Panc1 (cell line): ENCODE data around the gene UBE3B. TPM values are rescaled to one million over a fixed set of nuclear protein-coding genes. Genes with fewer than 3 reads are reported as not detected.

Experiments
- ATAC-seq: fragments of 200-7000 bp; cut with Tn5 transposase; 2 replicates; pipeline ENCODE4 v1.9.1; 2020; ENCODE audit warnings: mild to moderate bottlenecking, moderate library complexity
- BruUV-seq: library from RNA; stranded (reverse); fragments of 400-500 nt; replicated peaks from 2 replicates; lab custom pipeline; 2021; lab: Mats Ljungman, UMichigan
- CTCF ChIA-PET: fragments of 300-600 bp; sonication (Branson Sonifier 250); formaldehyde crosslinking; loops from one replicate; lab custom pipeline; 2022; ENCODE audit warnings: antibody characterized with exemption; lab: Charles Lee
- POLR2A ChIA-PET: fragments of 300-600 bp; sonication (Branson Sonifier 250); formaldehyde crosslinking; loops from one replicate; lab custom pipeline; 2022; ENCODE audit warnings: antibody characterized with exemption; lab: Charles Lee
- DNase-seq: peaks from one replicate; pipeline ENCODE4 v3.0.0-alpha.2; 2010; ENCODE audit warnings: low read depth, low spot score
- H3K27ac ChIP-seq: 2 replicates; pipeline ENCODE4 v1.5.1; 2011; ENCODE audit warnings: mild to moderate bottlenecking, low read length, inconsistent platforms
- H3K27me3 ChIP-seq: fragments of 200-500 bp; sonication (Bioruptor generic); 2 replicates; pipeline ENCODE4 v1.6.0; 2014; ENCODE audit warnings: low read length, inconsistent platforms; ENCODE audit not compliant: control insufficient read depth, insufficient read depth
- H3K36me3 ChIP-seq: fragments of 200-500 bp; sonication (Bioruptor generic); 2 replicates; pipeline ENCODE4 v1.5.1; 2014; ENCODE audit warnings: inconsistent platforms, mild to moderate bottlenecking, low read length, moderate library complexity; ENCODE audit not compliant: control insufficient read depth, insufficient read depth
- H3K4me1 ChIP-seq: 2 replicates; pipeline ENCODE4 v1.5.1; 2011; ENCODE audit warnings: inconsistent platforms, mild to moderate bottlenecking, low read length, moderate library complexity; ENCODE audit not compliant: control insufficient read depth, insufficient read depth
- H3K4me3 ChIP-seq, 2 experiments: 2 replicates each; pipeline ENCODE4 v1.5.1; 2011 to 2012; ENCODE audit warnings: low read depth in 2 of 2, low read length in 2 of 2, mild to moderate bottlenecking in 2 of 2, inconsistent platforms in 1 of 2, moderate library complexity in 1 of 2
- H3K9me3 ChIP-seq: fragments of 200-500 bp; sonication (Bioruptor generic); 2 replicates; pipeline ENCODE4 v1.5.1; 2014; ENCODE audit warnings: low read depth, mild to moderate bottlenecking, inconsistent platforms, low read length, moderate library complexity; ENCODE audit not compliant: control insufficient read depth, insufficient read depth
- CTCF ChIP-seq: fragments of 450-650 bp; IDR thresholded peaks from 2 replicates; pipeline ENCODE4 v1.5.1; 2017; ENCODE audit warnings: mild to moderate bottlenecking
- POLR2AphosphoS5 ChIP-seq: IDR thresholded peaks from 2 replicates; pipeline ENCODE4 v1.6.1; 2012; ENCODE audit warnings: mild to moderate bottlenecking, low read depth, low read length, moderate library complexity
- REST ChIP-seq, 2 experiments: IDR thresholded peaks; 2 replicates each; pipeline ENCODE4 v1.6.1; 2011 to 2012; ENCODE audit warnings: low read depth in 2 of 2, control low read depth in 1 of 2, low read length in 1 of 2, mild to moderate bottlenecking in 1 of 2, moderate library complexity in 1 of 2; ENCODE audit not compliant: insufficient read depth in 1 of 2
- SIN3A ChIP-seq: IDR thresholded peaks from 2 replicates; pipeline ENCODE4 v1.6.1; 2012; ENCODE audit warnings: low read depth, mild to moderate bottlenecking, low read length, moderate library complexity, borderline replicate concordance; ENCODE audit not compliant: insufficient read depth
- TCF7L2 ChIP-seq: IDR thresholded peaks from 2 replicates; pipeline ENCODE4 v1.6.1; 2011; ENCODE audit warnings: mild to moderate bottlenecking, low read depth, low read length, inconsistent platforms
- in situ Hi-C: cut with HindIII; loops from 2 replicates; pipeline ENCODE4 v1.10.0; 2016; ENCODE audit warnings: low sequenced_read_pairs, low pct_unique_long_range_greater_than_20kb
- intact Hi-C: fragments of 100-400 bp; cut with micrococcal nuclease; formaldehyde crosslinking; loops from one replicate; pipeline ENCODE4 v1.10.0; 2022; ENCODE audit not compliant: unreplicated experiment
- total RNA-seq: library from RNA; stranded (reverse); gene quantifications from one replicate; pipeline ENCODE4 v1.2.1, GENCODE V29; 2021; ENCODE audit not compliant: unreplicated experiment

Gene UBE3B
- total RNA-seq, 1 experiment from 2014 or later, result 38.9 TPM

- intact Hi-C loops (loop anchor here (10.0 kb wide), 1 partner anchor 340 kb away; no protein-coding TSS in a partner anchor), in situ Hi-C loops (no loop called here)
- Histone ChIP-seq H3K4me3 (no peak overlapping the region), H3K4me1 (no peaks in the 10 kb centered on the region), H3K27me3 (no peaks in the 10 kb centered on the region), H3K27ac (no peak overlapping the region), H3K36me3 (no peaks in the 10 kb centered on the region), H3K9me3 (no peaks in the 10 kb centered on the region)
- ChIA-PET CTCF (interaction anchor here (0.6 kb wide), 1 partner anchor 44 kb away, joined by 3 read pairs; no protein-coding TSS in a partner anchor), POLR2A (no interaction called here)
- DNase-seq, result no peak
- BruUV-seq, result no TSS peak
- ATAC-seq, result no peak
- TF ChIP-seq TCF7L2 (no peak), SIN3A (no peak), REST (IDR thresholded peaks at IDR 0.05; ENCODE audit: insufficient read depth in 1 of 2, low read depth in 2 of 2, low read length in 1 of 2) (no peak), POLR2AphosphoS5 (no peak), CTCF (no peak)
Measured at GRCh38 chr12:109434582-109434981, 42.9 kb upstream of the UBE3B start.

GRCh38 chr12:109435428-109436187 lies 41.8 kb upstream of the UBE3B start:
- no peak for TF ChIP-seq REST (IDR thresholded peaks at IDR 0.05; ENCODE audit: insufficient read depth in 1 of 2, low read depth in 2 of 2, low read length in 1 of 2)
- no peak for TF ChIP-seq POLR2AphosphoS5
- TF ChIP-seq TCF7L2, result no peak
- POLR2A ChIA-PET, result interaction anchor here (0.6 kb wide), 1 partner anchor 756 kb away, joined by 4 read pairs; no protein-coding TSS in a partner anchor

More at GRCh38 chr12:109435428-109436187, 41.8 kb upstream of the UBE3B start:
- H3K9me3 ChIP-seq, result no peaks in the 10 kb centered on the region
- H3K4me1 ChIP-seq, result no peaks in the 10 kb centered on the region
- no peaks in the 10 kb centered on the region for H3K27me3 ChIP-seq
- no peak overlapping the region for H3K4me3 ChIP-seq
- BruUV-seq, result no TSS peak
- ATAC-seq (no peak), DNase-seq (no peak)
- in situ Hi-C loops, result no loop called here
- H3K36me3 ChIP-seq, result no peaks in the 10 kb centered on the region
- CTCF ChIA-PET, result no interaction called here
- intact Hi-C loops, result loop anchor here (10.0 kb wide), 1 partner anchor 339 kb away; no protein-coding TSS in a partner anchor
- H3K27ac ChIP-seq, result no peak overlapping the region
